ENCODE results near the gene ZNF70. TPM values are rescaled to one million over a fixed set of nuclear protein-coding genes. Genes with fewer than 3 reads are reported as not detected.

The ZNF70 gene
- total RNA-seq, 1 donor from 2014 or later = 3.9 TPM

- H3K27me3 Mint-ChIP-seq (ENCODE audit: insufficient read depth, low read depth) = peaks cover 4% of the 10 kb centered on the region
- H3K4me3 ChIP-seq = no peak overlapping the region
- H3K79me2 ChIP-seq (ENCODE audit: low read depth) = peaks cover 12% of the 10 kb centered on the region
- H3K4me3 Mint-ChIP-seq = no peak overlapping the region
- TF ChIP-seq EZH2 (IDR thresholded peaks at IDR 0.05) (no peak), EZH2phosphoT487 (IDR thresholded peaks at IDR 0.05) (no peak)
- TF ChIP-seq, protein P1, sequence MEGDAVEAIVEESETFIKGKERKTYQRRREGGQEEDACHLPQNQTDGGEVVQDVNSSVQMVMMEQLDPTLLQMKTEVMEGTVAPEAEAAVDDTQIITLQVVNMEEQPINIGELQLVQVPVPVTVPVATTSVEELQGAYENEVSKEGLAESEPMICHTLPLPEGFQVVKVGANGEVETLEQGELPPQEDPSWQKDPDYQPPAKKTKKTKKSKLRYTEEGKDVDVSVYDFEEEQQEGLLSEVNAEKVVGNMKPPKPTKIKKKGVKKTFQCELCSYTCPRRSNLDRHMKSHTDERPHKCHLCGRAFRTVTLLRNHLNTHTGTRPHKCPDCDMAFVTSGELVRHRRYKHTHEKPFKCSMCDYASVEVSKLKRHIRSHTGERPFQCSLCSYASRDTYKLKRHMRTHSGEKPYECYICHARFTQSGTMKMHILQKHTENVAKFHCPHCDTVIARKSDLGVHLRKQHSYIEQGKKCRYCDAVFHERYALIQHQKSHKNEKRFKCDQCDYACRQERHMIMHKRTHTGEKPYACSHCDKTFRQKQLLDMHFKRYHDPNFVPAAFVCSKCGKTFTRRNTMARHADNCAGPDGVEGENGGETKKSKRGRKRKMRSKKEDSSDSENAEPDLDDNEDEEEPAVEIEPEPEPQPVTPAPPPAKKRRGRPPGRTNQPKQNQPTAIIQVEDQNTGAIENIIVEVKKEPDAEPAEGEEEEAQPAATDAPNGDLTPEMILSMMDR (IDR thresholded peaks at IDR 0.05) = no peak
- no peaks in the 10 kb centered on the region for H3K9me3 Mint-ChIP-seq
- H3K27ac ChIP-seq = no peak overlapping the region
- no peak for DNase-seq (ENCODE audit: low spot score)
- H3K9me3 ChIP-seq (ENCODE audit: low read depth) = no peaks in the 10 kb centered on the region
- H3K9ac ChIP-seq = no peak overlapping the region
- H3K4me1 ChIP-seq = peaks cover 13% of the 10 kb centered on the region
- peaks cover 16% of the 10 kb centered on the region for H3F3A ChIP-seq (ENCODE audit: low read depth)
- H2AFZ ChIP-seq (replicated peaks) = no peak overlapping the region
- H3K4me1 Mint-ChIP-seq = peaks cover 24% of the 10 kb centered on the region
- H3K4me2 ChIP-seq = no peak overlapping the region
- no peaks in the 10 kb centered on the region for H3K36me3 ChIP-seq
- no peaks in the 10 kb centered on the region for H3K27me3 ChIP-seq
- H3K36me3 Mint-ChIP-seq = no peaks in the 10 kb centered on the region
- H4K20me1 ChIP-seq (ENCODE audit: low read depth) = peaks cover 12% of the 10 kb centered on the region
- no peak overlapping the region for H3K27ac Mint-ChIP-seq
Measured at GRCh38 chr22:23783265-23784150, 32.6 kb upstream of the ZNF70 start.

DNA sequence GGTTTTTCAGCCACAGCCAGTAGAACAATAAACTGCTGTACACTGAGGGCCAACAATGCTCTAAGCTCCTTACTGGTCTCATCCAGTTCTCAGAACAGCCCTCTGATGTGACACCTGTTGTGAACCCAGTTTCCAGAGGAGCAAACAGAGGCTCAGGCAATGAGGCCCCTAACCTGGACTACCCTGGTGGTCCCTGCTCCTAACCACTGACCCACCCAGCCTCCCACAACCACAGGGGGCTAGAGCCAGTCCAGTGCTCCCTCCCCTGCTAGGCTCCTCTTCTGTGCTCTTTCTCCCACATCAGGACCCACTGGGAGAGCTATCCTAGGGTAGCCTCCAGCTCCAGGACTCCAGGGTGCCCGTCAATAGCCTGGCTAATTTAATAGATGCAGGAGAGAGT is 31.8 kb upstream of the ZNF70 start:
- no peaks in the 10 kb centered on the region for H3K36me3 ChIP-seq
- DNase-seq (ENCODE audit: low spot score) = no peak
- no peaks in the 10 kb centered on the region for H3K27me3 ChIP-seq
- TF ChIP-seq EZH2 (IDR thresholded peaks at IDR 0.05) = no peak
- no peak for TF ChIP-seq EZH2phosphoT487 (IDR thresholded peaks at IDR 0.05)
- TF ChIP-seq, protein P1 (IDR thresholded peaks at IDR 0.05) = no peak
- no peak overlapping the region for H3K4me3 Mint-ChIP-seq
- H2AFZ ChIP-seq (replicated peaks) = no peak overlapping the region
- no peak overlapping the region for H3K4me2 ChIP-seq
- no peak overlapping the region for H3K9ac ChIP-seq
- peaks cover 4% of the 10 kb centered on the region for H4K20me1 ChIP-seq (ENCODE audit: low read depth)
- H3K9me3 ChIP-seq (ENCODE audit: low read depth) = no peaks in the 10 kb centered on the region
- H3K79me2 ChIP-seq (ENCODE audit: low read depth) = peaks cover 4% of the 10 kb centered on the region
- H3F3A ChIP-seq (ENCODE audit: low read depth) = peaks cover 15% of the 10 kb centered on the region
- H3K27ac ChIP-seq = no peak overlapping the region
- H3K27ac Mint-ChIP-seq = no peak overlapping the region
- no peaks in the 10 kb centered on the region for H3K36me3 Mint-ChIP-seq
- H3K4me1 Mint-ChIP-seq = peaks cover 16% of the 10 kb centered on the region
- no peak overlapping the region for H3K4me3 ChIP-seq
- peaks cover 5% of the 10 kb centered on the region for H3K4me1 ChIP-seq
- peaks cover 4% of the 10 kb centered on the region for H3K27me3 Mint-ChIP-seq (ENCODE audit: insufficient read depth, low read depth)
- H3K9me3 Mint-ChIP-seq = no peaks in the 10 kb centered on the region

- Histone ChIP-seq H3K4me3 (no peak overlapping the region), H4K20me1 (ENCODE audit: low read depth) (no peaks in the 10 kb centered on the region), H3K27ac (no peak overlapping the region), H3K27me3 (no peaks in the 10 kb centered on the region), H3K36me3 (no peaks in the 10 kb centered on the region), H3K9ac (no peak overlapping the region), H2AFZ (replicated peaks) (no peak overlapping the region), H3F3A (ENCODE audit: low read depth) (peaks cover 11% of the 10 kb centered on the region), H3K9me3 (ENCODE audit: low read depth) (no peaks in the 10 kb centered on the region), H3K4me2 (no peak overlapping the region), H3K79me2 (ENCODE audit: low read depth) (no peaks in the 10 kb centered on the region), H3K4me1 (peaks cover 5% of the 10 kb centered on the region)
- Mint-ChIP-seq H3K27me3 (ENCODE audit: insufficient read depth, low read depth) (peaks cover 4% of the 10 kb centered on the region), H3K9me3 (no peaks in the 10 kb centered on the region), H3K27ac (no peak overlapping the region), H3K36me3 (no peaks in the 10 kb centered on the region), H3K4me3 (no peak overlapping the region), H3K4me1 (peaks cover 13% of the 10 kb centered on the region)
- TF ChIP-seq EZH2phosphoT487 (IDR thresholded peaks at IDR 0.05) (no peak), EZH2 (IDR thresholded peaks at IDR 0.05) (no peak)
- TF ChIP-seq, protein P1 (IDR thresholded peaks at IDR 0.05) = no peak
- no peak for DNase-seq (ENCODE audit: low spot score)
Measured at GRCh38 chr22:23782252-23782651, 31.3 kb upstream of the ZNF70 start.

Data from neural progenitor cell (in vitro differentiated cells).